ENCODE results near the gene DDX56. TPM values are rescaled to one million over a fixed set of nuclear protein-coding genes. Genes with fewer than 3 reads are reported as not detected.
"Not testable (repeated sequence)": the region's sequence is repeated elsewhere in the genome, so short reads cannot be mapped to it uniquely, and the experiment has no call there.

Gene DDX56
- total RNA-seq, 1 donor from 2014 or later, result 96.1 TPM

DNA sequence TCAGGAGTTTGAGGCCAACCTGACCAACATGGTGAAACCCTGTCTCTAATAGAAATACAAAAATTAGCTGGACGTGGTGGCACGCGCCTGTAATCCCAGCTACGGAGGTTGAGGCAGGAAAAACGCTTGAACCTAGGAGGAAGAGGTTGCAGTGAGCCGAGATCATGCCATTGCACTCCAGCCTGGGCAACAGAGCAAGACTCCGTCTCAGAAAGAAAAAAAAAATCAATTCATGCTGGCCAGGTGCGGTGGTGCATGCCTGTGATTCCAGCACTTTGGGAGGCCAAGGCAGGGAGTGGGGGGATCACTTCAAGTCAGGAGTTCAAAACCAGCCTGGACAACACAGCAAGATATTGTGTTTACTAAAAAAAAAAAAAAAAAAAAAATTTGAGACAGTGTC lies 23.5 kb upstream of the DDX56 start:
- intact Hi-C loops (cut with micrococcal nuclease), result not testable (repeated sequence)

DNA sequence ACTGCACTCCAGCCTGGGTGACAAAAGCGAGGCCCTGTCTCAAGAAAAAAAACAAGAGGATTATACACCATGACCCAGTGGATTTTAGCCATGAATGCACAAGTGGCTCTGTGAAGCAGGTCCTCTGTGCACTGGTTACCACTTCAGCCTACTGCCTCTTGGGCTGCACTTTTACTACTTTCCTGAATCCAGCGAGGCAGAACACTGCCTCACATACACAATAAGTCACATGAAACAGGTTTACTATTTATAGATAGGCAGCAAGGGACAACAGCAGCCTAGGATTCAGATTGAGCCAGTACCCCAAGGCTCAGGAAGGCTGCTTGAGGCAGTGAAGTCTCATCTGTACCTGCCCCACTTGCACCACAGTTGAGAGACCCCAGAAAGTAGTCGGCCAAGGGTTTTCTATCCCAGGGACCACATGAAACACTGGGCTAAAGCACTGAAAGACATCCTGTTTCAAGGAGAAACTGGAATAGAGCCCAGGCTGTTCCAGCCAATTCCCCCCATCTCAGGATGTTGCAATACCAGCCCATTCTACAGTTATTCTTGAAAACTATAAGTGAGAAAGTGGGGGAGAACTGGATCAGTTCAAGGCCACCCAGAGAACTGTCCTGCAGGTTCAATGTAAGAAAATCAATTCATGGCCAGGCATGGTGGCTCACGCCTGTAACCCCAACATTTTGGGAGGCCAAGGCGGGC lies 22.4 kb upstream of the DDX56 start:
- intact Hi-C loops (cut with micrococcal nuclease), result no loop called here

DNA sequence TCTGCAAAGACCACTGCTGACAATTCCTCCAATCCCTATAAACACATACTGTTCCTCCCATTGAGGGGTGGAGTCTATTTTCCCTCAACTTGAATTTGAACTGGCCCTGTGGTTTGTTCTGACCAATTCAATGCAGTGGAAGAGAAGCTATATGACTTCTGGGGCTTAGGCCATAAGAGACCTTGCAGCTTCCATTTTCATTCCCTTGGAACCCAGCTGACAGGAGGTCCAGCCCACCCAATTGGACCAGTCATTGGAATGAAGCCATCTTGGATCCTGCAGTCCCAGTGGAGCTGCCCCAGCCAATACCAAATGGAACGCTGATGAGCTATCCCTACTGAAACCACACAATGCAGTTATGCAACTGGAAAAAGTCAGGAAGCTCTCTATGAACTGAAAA lies 17.2 kb upstream of the DDX56 start:
- intact Hi-C loops (cut with micrococcal nuclease), result no loop called here

DNA sequence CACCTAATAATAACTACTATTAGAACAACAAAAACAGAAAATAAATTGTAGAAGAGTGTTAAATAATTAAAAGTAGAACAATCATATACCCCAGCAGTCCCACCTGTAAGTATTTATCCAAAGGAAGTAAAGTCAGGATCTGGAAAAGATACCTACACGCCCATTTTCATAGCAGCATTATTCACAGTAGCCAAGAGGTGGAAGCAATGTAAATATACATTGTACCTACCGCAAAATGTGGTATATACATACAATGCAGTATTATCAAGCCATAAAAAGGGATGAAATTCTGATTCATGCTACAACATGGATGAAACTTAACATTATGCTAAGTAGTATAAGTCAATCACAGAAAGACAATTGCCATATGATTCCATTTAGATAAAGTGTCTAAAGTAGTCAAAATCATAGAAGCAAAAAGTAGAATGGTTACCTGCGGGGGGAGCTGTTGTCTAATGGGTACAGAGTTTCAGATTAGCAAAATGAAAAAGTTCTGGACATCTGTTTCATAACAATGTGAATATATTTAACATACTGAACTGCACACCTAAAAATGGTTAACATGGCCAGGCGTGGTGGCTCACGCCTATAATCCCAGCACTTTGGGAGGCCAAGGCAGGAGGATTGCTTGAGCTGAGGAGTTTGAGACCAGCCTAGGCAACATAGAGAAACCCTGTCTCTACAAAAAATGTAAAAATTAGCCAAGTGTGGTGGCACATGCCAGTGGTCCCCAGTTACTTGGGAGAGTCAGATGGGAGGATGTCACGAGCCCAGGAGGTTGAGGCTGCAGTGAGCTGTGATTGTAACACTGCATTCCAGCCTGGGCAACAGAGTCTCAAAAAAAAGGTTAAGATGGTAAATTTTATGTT lies 14.4 kb upstream of the DDX56 start:
- intact Hi-C loops (cut with micrococcal nuclease), result loop anchor here (1.0 to 5.0 kb wide), 10 partner anchors 18 to 548 kb away; partner anchors contain the start of gene OGDH

DNA sequence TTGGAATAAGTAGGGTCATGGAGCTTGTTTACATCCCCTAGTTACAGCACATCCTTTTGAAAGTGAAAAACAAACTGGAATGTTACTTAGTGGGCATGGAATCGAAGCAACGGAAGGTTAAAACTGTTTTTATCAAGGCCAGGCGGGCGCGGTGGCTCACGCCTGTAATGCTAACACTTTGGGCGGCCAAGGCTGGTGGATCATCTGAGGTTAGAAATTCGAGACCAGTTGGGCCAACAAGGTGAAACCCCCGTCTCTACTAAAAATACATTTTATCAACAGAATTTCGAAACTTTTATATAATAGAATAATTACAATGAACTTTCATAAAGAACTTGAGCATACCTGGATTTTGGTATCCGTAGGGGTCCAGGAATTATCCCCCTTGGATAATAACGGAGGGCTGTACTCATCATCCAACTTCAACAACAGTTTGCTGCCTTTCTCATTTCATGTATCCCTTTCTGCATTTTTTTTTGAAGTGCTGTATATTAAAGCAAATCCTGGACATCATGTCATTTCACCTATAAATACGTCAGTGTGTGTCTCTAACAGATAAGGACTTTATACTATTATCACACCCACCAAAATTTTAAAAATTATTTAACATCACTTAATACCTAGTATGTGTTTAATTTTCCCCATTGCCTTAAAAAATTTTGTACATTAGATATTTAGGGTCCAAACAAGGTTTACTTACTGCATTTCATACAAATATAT lies 9.6 kb upstream of the DDX56 start:
- intact Hi-C loops (cut with micrococcal nuclease), result loop anchor here (2.0 kb wide), 2 partner anchors 417 to 565 kb away; partner anchors contain the start of gene CCM2

DNA sequence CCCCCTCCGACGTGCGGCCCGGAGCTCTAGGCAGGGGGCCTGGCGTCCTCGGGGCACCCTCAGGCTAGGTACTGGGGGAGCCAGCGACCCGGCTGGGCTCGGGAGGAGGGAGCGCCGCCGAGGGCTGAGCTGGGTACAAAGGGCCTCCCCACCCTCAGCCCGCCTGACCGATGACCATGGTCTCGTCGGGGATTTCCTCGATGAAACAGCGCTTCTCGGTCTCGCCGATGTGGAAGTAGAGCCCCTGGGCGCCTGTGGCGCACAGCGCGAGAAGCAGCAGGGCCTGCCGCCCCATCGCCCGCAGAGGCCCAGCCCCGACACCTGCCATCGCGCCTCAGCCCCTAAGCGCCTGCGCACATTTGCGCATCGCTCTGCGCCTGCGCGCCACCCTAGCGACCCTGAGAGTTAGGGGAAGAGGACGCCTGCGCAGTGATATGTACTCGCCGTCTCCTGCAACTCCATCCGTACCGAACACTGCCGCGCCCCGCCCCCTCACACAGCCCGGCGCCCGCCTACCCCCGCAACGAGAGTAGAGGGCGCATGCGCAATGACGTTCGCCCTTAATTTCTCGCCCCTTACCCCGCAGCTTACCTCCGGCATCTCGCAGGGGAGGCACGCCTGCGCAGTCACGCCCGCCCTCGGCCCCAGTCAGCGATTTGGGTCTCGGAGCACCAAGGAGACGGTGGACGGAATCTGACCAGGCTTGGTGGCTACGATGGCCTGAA lies 8.3 kb upstream of the DDX56 start, which contains the start of gene TMED4:
TSS of gene TMED4 (minus strand) at position 353 of the 725 bp plus-strand sequence. CDS start at position 328, 25 bp downstream.
- intact Hi-C loops (cut with micrococcal nuclease), result loop anchor here (1.0 to 2.0 kb wide), 13 partner anchors 8 to 563 kb away; partner anchors contain the start of genes CCM2, H2AZ2, NUDCD3 and OGDH

DNA sequence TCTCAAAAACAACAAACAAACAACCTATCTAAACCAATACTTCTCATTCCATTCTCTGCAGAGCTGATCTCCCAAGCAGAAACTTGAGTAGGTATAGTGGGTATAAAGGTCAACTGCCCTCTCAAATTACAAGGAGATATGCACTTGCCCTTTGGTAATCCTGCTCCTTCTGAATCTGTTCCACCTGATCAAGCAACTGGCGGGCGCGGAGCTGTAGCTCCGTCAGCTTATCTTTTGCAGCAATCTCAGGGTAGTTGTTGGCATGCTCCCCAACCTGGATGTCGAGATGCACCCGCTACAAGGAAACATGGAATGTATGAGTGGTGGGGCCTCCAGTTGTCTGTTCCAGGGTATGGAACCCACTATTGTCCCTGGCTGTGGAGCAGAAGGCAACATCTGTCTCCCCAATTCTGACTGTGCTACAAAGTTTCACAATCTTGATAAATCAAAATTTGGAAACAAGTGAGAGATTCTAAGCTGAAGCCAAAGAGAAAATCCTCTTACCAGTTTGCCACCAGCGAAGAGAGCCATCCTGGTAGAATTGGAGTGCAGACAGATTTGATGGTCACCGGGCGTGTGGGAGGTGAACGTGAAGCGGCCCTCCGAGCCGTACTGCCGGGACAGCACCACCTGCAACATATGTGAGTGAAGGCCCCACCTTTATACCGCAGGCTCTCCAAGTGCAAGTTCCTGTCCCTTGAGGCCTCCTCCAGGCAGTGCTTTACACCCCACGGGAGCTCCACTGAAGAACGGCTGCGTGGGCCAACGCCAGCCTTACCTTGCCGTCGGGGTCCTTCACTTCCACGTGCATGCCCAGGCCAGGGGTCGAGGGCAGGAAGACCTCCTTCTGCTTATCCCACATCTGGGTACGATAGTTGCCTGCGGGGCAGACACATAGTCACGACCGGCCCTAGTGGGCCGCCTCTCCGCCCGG lies 7.5 kb upstream of the DDX56 start:
- intact Hi-C loops (cut with micrococcal nuclease), result no loop called here

DNA sequence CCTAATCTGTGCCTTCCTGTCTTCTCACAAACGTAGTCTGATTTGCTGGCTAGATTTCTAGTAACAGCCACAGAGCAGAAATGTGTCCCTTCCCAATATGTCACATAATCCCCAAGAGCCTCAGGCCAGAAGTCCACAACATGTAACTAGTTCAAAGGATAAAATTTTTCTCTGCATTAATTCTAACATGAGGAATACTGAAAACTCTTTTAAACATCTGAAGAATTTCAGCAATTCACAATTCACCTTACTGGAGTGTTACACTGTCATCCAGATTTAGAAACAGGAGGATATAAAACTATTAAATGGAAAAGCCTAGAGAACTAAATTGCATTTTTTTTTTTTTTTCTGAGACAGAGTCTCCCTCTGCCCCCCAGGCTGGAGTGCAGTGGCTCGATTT lies 2.5 kb upstream of the DDX56 start:
- intact Hi-C loops (cut with micrococcal nuclease), result no loop called here

DNA sequence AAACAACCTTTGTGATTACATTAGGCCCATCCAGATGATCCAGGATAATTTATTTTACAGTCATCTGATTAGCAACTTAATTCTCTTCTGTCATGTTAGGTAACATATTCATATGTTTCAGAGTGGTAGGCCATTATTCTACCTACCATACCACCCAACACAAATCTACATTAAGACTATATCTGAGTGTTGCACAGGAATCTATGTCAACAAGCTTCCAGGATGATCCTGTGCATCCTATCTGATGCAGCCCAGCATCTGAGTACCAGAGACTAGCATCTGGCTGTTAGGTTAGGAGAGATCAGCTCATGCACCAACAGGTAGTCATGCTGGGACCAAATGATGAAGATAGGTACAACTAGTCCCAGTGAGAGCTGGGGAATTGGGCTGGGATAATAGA lies 1.3 kb upstream of the DDX56 start:
- intact Hi-C loops (cut with micrococcal nuclease), result loop anchor here (2.0 kb wide), 4 partner anchors 64 to 536 kb away; partner anchors contain the start of genes TBRG4 and YKT6

DNA sequence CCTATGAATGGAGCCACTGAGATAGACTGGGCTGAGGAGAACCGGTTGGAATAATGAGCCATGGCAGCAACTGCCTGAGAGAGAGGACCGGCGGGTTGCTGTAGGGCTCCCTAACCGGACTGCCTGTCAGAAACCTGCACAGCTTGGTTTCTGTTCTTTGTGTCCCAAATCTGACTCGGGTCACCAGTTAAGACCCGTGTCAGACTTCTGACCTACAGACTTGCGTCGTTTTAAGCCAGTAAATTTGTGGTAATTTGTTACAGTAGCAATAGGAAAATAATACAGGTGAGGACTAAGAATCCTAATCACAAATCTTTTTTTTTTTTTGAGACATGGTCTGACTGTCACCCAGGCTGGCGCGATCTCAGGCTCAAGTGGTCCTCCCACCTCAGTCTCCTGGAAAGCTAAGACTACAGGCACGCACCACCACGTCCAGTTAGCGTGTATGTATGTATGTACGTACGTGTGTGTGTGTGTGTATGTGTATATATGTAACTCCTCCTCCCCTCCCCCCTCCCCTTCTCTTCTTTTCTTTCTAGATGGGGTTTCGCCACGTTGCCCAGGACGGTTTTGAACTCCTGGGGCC lies 672 bp upstream of the DDX56 start:
- intact Hi-C loops (cut with micrococcal nuclease), result loop anchor here (1.0 to 2.0 kb wide), 7 partner anchors 8 to 536 kb away; partner anchors contain the start of genes NUDCD3, PPIA, TBRG4 and TMED4

DNA sequence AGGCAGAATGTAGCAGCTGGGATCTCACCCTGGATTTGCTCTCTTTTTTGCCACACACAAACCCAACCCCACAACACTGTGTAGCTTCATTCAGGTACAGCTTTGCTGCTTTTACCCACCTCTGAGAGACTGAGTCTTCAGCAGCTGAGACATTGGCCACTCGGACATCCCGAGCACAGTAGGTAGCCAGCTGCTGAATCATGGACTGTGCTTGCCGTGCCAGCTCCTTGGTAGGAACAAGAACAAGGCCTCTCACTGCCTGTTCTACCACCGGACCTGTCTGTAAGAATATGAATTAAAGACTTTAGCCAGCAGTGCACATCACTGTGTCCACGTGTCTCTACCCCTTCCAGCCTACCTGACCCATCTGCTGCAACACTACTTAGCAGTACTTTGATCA lies 937 bp downstream of the DDX56 start:
- intact Hi-C loops (cut with micrococcal nuclease), result loop anchor here (1.0 to 2.0 kb wide), 2 partner anchors 111 to 450 kb away; partner anchors contain the start of gene POLD2

DNA sequence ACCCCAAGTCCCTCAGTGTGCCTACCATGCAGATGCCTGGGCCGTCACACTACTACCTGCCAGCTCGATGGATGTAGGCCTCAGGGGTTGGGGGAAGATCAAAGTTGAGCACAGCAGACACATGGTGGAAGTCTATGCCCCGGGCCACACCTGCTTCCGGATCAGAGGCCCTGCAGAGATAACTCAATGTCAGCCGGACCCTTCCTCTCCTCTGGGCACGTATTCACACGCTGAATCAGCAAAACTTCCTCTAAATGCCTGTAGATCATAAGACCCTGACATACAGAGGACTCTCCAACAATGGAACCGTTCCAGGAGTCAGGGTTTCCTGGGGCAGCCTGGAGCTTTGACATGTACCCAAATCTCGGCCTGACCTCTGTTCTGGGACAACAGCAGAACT lies 3.7 kb downstream of the DDX56 start:
- intact Hi-C loops (cut with micrococcal nuclease), result loop anchor here (5.0 kb wide), 3 partner anchors 193 to 313 kb away; no protein-coding TSS in a partner anchor

DNA sequence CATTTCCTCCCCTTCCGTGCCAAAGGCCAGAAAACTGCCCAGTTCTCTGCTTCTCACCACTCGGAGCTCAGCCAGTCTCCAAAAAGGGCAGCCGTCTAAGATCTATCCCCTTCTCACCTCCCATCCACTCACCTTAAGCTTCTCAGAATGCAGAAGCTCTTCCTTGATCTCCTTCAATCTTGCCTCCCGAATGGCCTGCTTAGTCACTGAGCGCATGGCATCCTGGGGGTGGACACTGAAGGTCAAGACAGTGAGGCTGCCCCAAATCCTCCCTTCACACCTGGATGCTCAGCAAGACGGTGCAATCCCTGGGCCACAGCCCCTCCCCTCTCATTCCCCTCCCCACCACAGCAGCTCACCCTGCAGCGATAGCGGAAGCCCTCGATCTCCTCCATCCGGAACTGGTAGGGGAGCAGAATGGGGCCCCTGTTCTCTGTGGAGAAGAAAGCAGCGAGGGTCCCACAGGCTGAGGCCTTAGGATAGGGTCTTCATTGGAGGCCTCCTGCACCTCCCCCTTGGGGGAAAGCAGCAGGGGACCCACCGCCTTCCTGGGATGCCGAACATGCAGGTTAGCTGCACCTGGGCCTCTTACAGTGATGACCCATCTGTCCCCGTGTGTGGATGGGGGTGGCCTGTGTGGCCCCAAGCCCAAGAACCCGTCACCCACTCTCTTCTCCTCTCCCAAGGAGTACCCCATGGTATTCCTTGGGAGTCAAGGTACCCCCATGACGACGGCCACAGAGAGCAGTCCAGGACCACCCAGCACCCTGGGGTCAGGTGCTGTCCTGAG lies 4.7 kb downstream of the DDX56 start:
- intact Hi-C loops (cut with micrococcal nuclease), result loop anchor here (5.0 kb wide), 3 partner anchors 192 to 312 kb away; no protein-coding TSS in a partner anchor

DNA sequence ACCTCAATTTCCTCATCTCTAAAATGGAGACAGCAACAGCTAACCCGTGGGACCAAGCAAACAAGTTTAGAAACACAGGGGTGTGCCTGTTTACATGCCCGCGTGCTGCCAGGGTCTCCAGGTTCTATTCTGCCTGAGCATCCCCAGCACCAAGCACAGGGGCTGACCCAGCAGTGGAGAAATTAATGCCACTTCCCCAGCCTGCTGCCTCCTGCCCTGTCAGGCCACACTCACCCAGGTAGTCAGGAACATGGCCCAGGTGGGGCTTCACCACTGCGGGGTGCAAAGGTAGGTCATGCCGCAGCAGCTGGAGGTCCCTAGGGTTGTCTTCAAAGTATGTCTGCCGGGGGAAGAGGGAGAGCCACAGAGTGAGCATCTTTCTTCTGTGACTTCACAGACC lies 5.8 kb downstream of the DDX56 start:
- intact Hi-C loops (cut with micrococcal nuclease), result loop anchor here (5.0 kb wide), 3 partner anchors 191 to 311 kb away; no protein-coding TSS in a partner anchor

DNA sequence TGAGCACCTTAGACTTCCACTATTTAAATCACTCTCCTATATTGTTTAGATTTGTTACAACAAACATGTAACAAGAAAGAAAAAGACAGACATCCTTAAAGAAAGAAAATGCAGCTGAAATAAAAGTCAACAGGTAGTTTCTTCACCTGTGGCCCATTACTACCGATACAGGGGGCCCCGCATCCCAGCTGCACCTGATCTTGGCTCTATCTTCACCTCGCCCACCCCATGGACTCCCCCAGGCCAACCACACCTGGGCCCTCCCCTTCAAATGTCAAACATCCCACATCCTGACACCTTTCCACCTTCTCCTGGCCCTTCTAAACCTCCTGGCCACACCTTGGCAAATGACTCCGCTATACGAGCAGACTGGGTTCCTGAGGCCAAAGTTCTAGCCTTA lies 7.0 kb downstream of the DDX56 start:
- intact Hi-C loops (cut with micrococcal nuclease), result loop anchor here (5.0 kb wide), 3 partner anchors 189 to 309 kb away; no protein-coding TSS in a partner anchor

DNA sequence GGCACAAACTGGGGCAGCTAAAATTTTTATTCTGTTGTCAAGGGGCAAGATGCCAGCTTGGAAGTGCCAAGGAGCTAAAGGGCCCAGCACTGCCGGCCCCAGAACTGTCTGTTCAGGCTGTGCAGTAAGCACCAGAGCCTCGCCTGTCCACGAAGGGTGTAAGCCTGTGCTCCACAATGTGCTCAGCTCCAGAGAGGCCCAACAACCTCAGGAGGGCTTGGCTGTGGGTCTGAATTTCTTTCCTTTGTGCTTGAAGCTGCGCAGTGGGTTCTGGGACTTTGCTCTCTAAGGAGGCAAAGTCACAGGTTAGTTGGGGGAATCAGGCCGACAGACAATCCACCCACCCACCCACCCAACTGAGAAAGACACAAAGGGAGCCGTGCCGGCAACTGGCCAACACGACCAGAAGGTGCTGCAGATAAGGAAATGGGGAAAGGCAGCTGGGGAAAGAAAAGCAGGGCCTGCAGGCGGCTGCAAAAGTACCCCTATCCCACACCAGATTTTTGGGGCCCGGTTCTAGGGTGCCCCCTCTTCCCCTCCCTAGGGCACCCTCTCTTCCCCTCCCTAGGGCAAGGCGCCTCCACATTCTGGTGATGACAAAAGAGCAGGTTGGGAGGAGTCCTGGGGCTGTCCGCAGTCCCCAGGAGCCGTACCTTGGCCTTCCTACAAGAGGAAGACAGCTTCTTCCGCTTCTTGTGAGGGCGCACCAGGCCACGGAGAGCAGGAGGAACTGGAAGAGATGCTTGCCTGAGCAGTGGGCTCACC lies 7.7 kb downstream of the DDX56 start:
- intact Hi-C loops (cut with micrococcal nuclease), result loop anchor here (1.0 to 5.0 kb wide), 5 partner anchors 75 to 325 kb away; partner anchors contain the start of gene NUDCD3
